ENCODE data around the gene PDLIM5.

DNA sequence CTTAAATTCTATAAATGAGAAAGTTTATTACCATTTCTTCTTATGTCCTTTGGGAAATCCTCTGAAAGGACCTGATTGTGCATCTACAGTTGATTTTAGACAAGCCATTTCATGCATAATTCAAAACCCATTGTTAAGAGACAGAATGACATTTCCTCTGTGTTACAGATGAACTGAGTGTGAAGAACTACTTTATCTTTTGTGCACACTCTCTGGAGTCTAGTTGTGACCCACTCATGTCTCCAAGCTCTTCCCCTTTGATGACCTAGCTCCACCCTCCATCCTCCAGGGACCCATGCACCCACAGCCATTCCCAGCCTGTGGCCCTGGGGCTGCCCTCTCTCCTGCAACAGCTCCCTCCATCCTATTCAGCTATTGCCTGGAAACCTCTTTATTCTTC lies 248.6 kb downstream of the PDLIM5 start:
- TF ChIP-seq POLR2AphosphoS5 (IDR thresholded peaks at IDR 0.05; ENCODE audit: low read depth, low read length) = no peak
- TF ChIP-seq POLR2A (IDR thresholded peaks at IDR 0.05; ENCODE audit: low read depth, low read length) = no peak
- no peak for TF ChIP-seq TAF1 (IDR thresholded peaks at IDR 0.05; ENCODE audit: low read depth, low read length)
- no peak for TF ChIP-seq POU2F2 (IDR thresholded peaks at IDR 0.05; ENCODE audit: low read depth, low read length)

Data from GM12891 (cell line).